ENCODE data around the gene PLOD3. TPM values are rescaled to one million over a fixed set of nuclear protein-coding genes. Genes with fewer than 3 reads are reported as not detected.

PLOD3 gene
- total and polyA plus RNA-seq, 7 donors = 12.9 to 45.4 (median 19.1) TPM

DNA sequence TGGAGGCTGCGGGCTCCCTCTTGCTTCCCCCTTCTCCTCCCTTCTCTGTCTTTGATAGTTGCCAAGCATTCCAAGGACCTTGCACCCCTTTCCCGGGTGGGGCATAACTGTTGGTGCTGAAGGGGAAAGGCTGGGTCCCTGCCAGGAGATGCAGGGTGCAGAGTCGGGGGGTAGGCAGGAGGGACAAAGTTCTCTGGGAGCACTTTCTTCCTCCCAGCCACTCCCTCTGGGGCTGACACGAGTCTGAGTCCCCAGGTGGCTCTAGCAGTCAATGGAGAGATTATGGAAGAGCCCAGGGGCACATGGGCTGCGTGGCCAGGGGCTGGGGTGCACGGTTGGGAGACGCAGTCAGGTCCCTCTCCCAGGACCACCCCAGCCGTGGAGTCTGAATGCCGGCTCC is 18.1 kb upstream of the PLOD3 start:
- ATAC-seq (no peak), DNase-seq (no peak)
- Histone ChIP-seq H3K27me3 (ENCODE audit: insufficient read depth in 3 of 3, low read length in 2 of 3) (no peaks in the 10 kb centered on the region), H3K9me3 (no peaks in the 10 kb centered on the region), H3K36me3 (ENCODE audit: insufficient read depth in 1 of 2, low read depth in 1 of 2) (peaks cover 0 to 30% of the 10 kb centered on the region in 2 donors), H3K4me1 (peaks cover 6% of the 10 kb centered on the region), H3K4me3 (no peak overlapping the region), H3K27ac (no peak overlapping the region)
- no peak for TF ChIP-seq CTCF (IDR thresholded peaks at IDR 0.05)
- intact Hi-C loops (cut with DNase I) = no loop called here
- WGBS, 3 donors = 74 to 82% (median 79%) methylated on average over 9 of the region's 9 CpGs

GRCh38 chr7:101235050-101235449 is 17.7 kb upstream of the PLOD3 start:
- ATAC-seq = no peak
- DNase-seq = no peak

GRCh38 chr7:101234636-101235035 is 17.3 kb upstream of the PLOD3 start:
- no peaks in the 10 kb centered on the region for H3K9me3 ChIP-seq
- intact Hi-C loops (cut with DNase I) = no loop called here
- no peak for ATAC-seq
- 65 to 80% (median 69%) methylated on average over 5 of the region's 5 CpGs for WGBS, 3 donors
- no peak for DNase-seq
- no peak overlapping the region for H3K27ac ChIP-seq
- H3K4me1 ChIP-seq = peaks cover 6% of the 10 kb centered on the region
- H3K4me3 ChIP-seq = no peak overlapping the region
- H3K27me3 ChIP-seq (ENCODE audit: insufficient read depth in 3 of 3, low read length in 2 of 3) = no peaks in the 10 kb centered on the region
- peaks cover 0 to 21% of the 10 kb centered on the region in 2 donors for H3K36me3 ChIP-seq (ENCODE audit: insufficient read depth in 1 of 2, low read depth in 1 of 2)
- TF ChIP-seq CTCF (IDR thresholded peaks at IDR 0.05) = no peak

More at GRCh38 chr7:101235050-101235449, 17.7 kb upstream of the PLOD3 start:
- Histone ChIP-seq H3K4me3 (no peak overlapping the region), H3K4me1 (peaks cover 6% of the 10 kb centered on the region), H3K36me3 (ENCODE audit: insufficient read depth in 1 of 2, low read depth in 1 of 2) (peaks cover 0 to 25% of the 10 kb centered on the region in 2 donors), H3K27me3 (ENCODE audit: insufficient read depth in 3 of 3, low read length in 2 of 3) (no peaks in the 10 kb centered on the region), H3K27ac (no peak overlapping the region), H3K9me3 (no peaks in the 10 kb centered on the region)
- WGBS, 3 donors = 64 to 66% (median 66%) methylated on average over 11 of the region's 11 CpGs
- TF ChIP-seq CTCF (IDR thresholded peaks at IDR 0.05) = peak; percentile 20
- intact Hi-C loops (cut with DNase I) = no loop called here

DNA sequence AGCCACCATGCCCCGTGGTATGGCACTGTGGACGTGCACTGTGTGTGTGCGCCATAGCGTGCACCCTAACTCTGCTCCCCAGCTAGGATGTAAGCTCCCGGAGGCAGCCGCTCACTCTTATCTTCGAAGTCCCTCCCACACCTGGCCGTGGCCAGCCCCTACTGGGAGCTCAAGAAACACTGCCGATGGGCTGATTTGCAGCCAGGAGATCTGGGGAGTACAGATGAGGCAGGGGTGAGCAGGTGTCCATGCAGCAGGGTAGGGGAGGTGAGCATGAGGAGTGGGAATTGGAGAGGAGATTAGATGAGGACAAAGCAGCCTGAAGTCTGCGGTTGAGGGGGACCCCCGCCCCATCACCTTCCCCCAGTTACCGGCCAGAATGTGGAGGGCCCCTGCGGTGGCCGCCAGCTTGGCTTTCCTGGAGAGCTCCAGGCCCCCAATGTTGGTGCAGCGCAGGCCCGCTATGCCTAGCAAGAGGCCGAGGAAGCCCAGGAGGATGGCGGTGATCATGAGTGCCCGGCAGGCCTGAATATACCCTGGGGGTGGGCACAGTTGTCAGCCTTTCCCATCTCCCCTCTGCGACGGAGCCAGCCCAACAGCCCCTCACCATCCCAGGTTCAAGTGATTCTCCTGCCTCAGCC is 16.6 kb upstream of the PLOD3 start:
- no peak overlapping the region for H3K27ac ChIP-seq
- H3K9me3 ChIP-seq = no peaks in the 10 kb centered on the region
- H3K36me3 ChIP-seq (ENCODE audit: insufficient read depth in 1 of 2, low read depth in 1 of 2) = peaks cover 0 to 15% of the 10 kb centered on the region in 2 donors
- no peak overlapping the region for H3K4me3 ChIP-seq
- WGBS, 3 donors = 84 to 88% (median 86%) methylated on average over 18 to 21 of the region's 21 CpGs
- H3K4me1 ChIP-seq = peaks cover 4% of the 10 kb centered on the region
- no peak for ATAC-seq
- no peak for TF ChIP-seq CTCF (IDR thresholded peaks at IDR 0.05)
- intact Hi-C loops (cut with DNase I) = no loop called here
- no peaks in the 10 kb centered on the region for H3K27me3 ChIP-seq (ENCODE audit: insufficient read depth in 3 of 3, low read length in 2 of 3)
- DNase-seq = no peak
